Esophagus muscularis mucosa (tissue), 4 donors: ENCODE data around the gene LXN. TPM values are rescaled to one million over a fixed set of nuclear protein-coding genes. Genes with fewer than 3 reads are reported as not detected.
A peak's percentile ranks its signal among the peaks of the same experiment; 100 is the strongest.

Experiments
- DNase-seq: peaks from one replicate; pipeline ENCODE4 v3.0.0-alpha.2; 2017; ENCODE audit errors: extremely low spot score
- H3K27ac ChIP-seq, 4 donors: fragments of 200-600 bp; sonication (generic); replicated peaks in 1 of 4; 1 replicate in 3 of 4; 2 replicates in 1 of 4; pipeline ENCODE4 v1.5.1; 2016 to 2019; ENCODE audit warnings: mild to moderate bottlenecking in 1 of 4
- H3K27me3 ChIP-seq, 4 donors: fragments of 200-600 bp; sonication (generic); one replicate each; pipeline versions ENCODE4 v1.5.1 to v1.6.0; 2016 to 2019
- H3K36me3 ChIP-seq, 4 donors: fragments of 200-600 bp; sonication (generic); one replicate each; pipeline ENCODE4 v1.5.1; 2016 to 2019
- H3K4me1 ChIP-seq, 4 donors: fragments of 200-600 bp; sonication (generic); one replicate each; pipeline ENCODE4 v1.5.1; 2016 to 2019
- H3K4me3 ChIP-seq, 4 donors: fragments of 200-600 bp; sonication (generic); 1 replicate in 2 of 4; 2 replicates in 2 of 4; pipeline ENCODE4 v1.5.1; 2016 to 2019; ENCODE audit warnings: mild to moderate bottlenecking in 4 of 4, moderate library complexity in 1 of 4
- H3K9me3 ChIP-seq, 4 donors: fragments of 200-600 bp; sonication (generic); 1 replicate in 3 of 4; 2 replicates in 1 of 4; pipeline ENCODE4 v1.5.1; 2016 to 2019
- CTCF ChIP-seq, 3 experiments: fragments of 200-600 bp in 2 of 3; fragments of 450-650 bp in 1 of 3; sonication (generic) in 2 of 3; IDR thresholded peaks; one replicate each; pipeline ENCODE4 v1.5.1; 2017 to 2019; ENCODE audit warnings: antibody characterized with exemption in 3 of 3, mild to moderate bottlenecking in 2 of 3, moderate library complexity in 1 of 3
- EP300 ChIP-seq: sonication (generic); formaldehyde crosslinking; IDR thresholded peaks from one replicate; pipeline ENCODE4 v1.6.1; 2017; ENCODE audit warnings: antibody characterized with exemption
- POLR2A ChIP-seq: fragments of 450-650 bp; IDR thresholded peaks from one replicate; pipeline ENCODE4 v1.6.1; 2017; ENCODE audit warnings: antibody characterized with exemption, moderate library complexity, mild to moderate bottlenecking, low read depth
- POLR2AphosphoS5 ChIP-seq, 2 donors: sonication (generic); formaldehyde crosslinking; IDR thresholded peaks; one replicate each; pipeline ENCODE4 v1.6.1; 2017; ENCODE audit warnings: antibody characterized with exemption in 2 of 2
- WGBS: methylation state at CpG from one replicate; pipeline ENCODE4 v1.1.5; 2018; 5-methylcytosine and 5-hydroxymethylcytosine counted together
- intact Hi-C: fragments of 100-400 bp; cut with DNase I; formaldehyde crosslinking; loops from one replicate; pipeline ENCODE4 v1.15.1; 2023
- total RNA-seq, 4 donors: library from RNA; depleted of rRNA; stranded (reverse); fragments of >200 nt; gene quantifications; one replicate each; pipeline versions ENCODE4 v1.1.0 to v1.2.1, GENCODE V29; 2016

LXN gene
- total RNA-seq: 1 to 10 TPM; 7.2 to 9.2 (median 7.9) TPM

GRCh38 chr3:158672215-158673176 lies at the start of gene LXN:
TSS of gene LXN (minus strand) at chr3:158672648. CDS start at chr3:158672478, 170 bp downstream.
- peak; percentile 94 for DNase-seq
- intact Hi-C loops: loop anchor here (5.0 to 10.0 kb wide), 2 partner anchors 52 to 120 kb away; no protein-coding TSS in a partner anchor

GRCh38 chr3:158722108-158722507 lies 49.7 kb upstream of the LXN start:
- TF ChIP-seq POLR2A (no peak), CTCF (IDR thresholded peaks at IDR 0.05) (no peak)
- H3K27ac ChIP-seq: no peak overlapping the region
- DNase-seq: no peak
- H3K9me3 ChIP-seq: no peaks in the 10 kb centered on the region
- H3K27me3 ChIP-seq: no peaks in the 10 kb centered on the region
- H3K4me3 ChIP-seq: no peak overlapping the region
- 79% methylated on average over 1 of the region's 1 CpG for WGBS
- intact Hi-C loops: loop anchor here (10.0 kb wide), 1 partner anchor 47 kb away; the partner anchor contains the start of gene LXN
- H3K36me3 ChIP-seq: peaks cover 0 to 6% (median 4%) of the 10 kb centered on the region in 4 donors
- peaks cover 16 to 50% (median 42%) of the 10 kb centered on the region in 4 donors for H3K4me1 ChIP-seq

More at GRCh38 chr3:158672215-158673176, at the start of gene LXN:
- Histone ChIP-seq H3K4me3 (peak within 1 kb of the TSS; percentile 56 to 68 (median 62)), H3K4me1 (peaks cover 3 to 24% (median 17%) of the 10 kb centered on the region in 4 donors), H3K36me3 (peaks cover 5 to 49% (median 25%) of the 10 kb centered on the region in 4 donors), H3K27me3 (no peaks in the 10 kb centered on the region), H3K27ac (peak within 1 kb of the TSS; percentile 77 to 85 (median 81)), H3K9me3 (no peaks in the 10 kb centered on the region)
- 17% methylated on average over 26 of the region's 30 CpGs for WGBS
- peak; percentile 46 to 72 (median 54) for TF ChIP-seq CTCF (IDR thresholded peaks at IDR 0.05)
- peak; percentile 56 to 77 for TF ChIP-seq POLR2AphosphoS5 (IDR thresholded peaks at IDR 0.05)
- no peak for TF ChIP-seq POLR2A

- Histone ChIP-seq H3K4me1 (peaks cover 9 to 30% (median 20%) of the 10 kb centered on the region in 4 donors), H3K4me3 (no peak overlapping the region), H3K9me3 (no peaks in the 10 kb centered on the region), H3K27ac (no peak overlapping the region), H3K27me3 (no peaks in the 10 kb centered on the region), H3K36me3 (peaks cover 0 to 9% (median 5%) of the 10 kb centered on the region in 4 donors)
- no peak for DNase-seq
- intact Hi-C loops: no loop called here
- WGBS: 75% methylated on average over 5 of the region's 5 CpGs
- TF ChIP-seq CTCF (IDR thresholded peaks at IDR 0.05) (no peak), POLR2A (no peak), POLR2AphosphoS5 (IDR thresholded peaks at IDR 0.05) (no peak), EP300 (no peak)
Measured at GRCh38 chr3:158718490-158719170, 46.2 kb upstream of the LXN start.

GRCh38 chr3:158717576-158717975 lies 45.1 kb upstream of the LXN start:
- Histone ChIP-seq H3K9me3 (no peaks in the 10 kb centered on the region), H3K4me3 (no peak overlapping the region), H3K27me3 (no peaks in the 10 kb centered on the region), H3K4me1 (peaks cover 19 to 29% (median 21%) of the 10 kb centered on the region in 4 donors), H3K27ac (no peak overlapping the region), H3K36me3 (peaks cover 0 to 14% (median 5%) of the 10 kb centered on the region in 4 donors)
- intact Hi-C loops: no loop called here
- TF ChIP-seq CTCF (IDR thresholded peaks at IDR 0.05): no peak
- TF ChIP-seq POLR2AphosphoS5 (IDR thresholded peaks at IDR 0.05): no peak
- TF ChIP-seq EP300: no peak
- TF ChIP-seq POLR2A: no peak
- 96% methylated on average over 2 of the region's 2 CpGs for WGBS
- DNase-seq: no peak
